Liver (tissue), 9 donors: ENCODE data around the gene CDK5R1. TPM values are rescaled to one million over a fixed set of nuclear protein-coding genes. Genes with fewer than 3 reads are reported as not detected.

ENCODE experiments used
- DNase-seq: peaks from one replicate; pipeline ENCODE4 v3.0.0-alpha.2; 2017; ENCODE audit warnings: low spot score
- H3K27ac ChIP-seq, 2 donors: one replicate each; pipeline ENCODE4 v1.7.0; 2013; ENCODE audit warnings: inconsistent platforms in 2 of 2, low read length in 2 of 2, control low read depth in 1 of 2, low read depth in 1 of 2, mild to moderate bottlenecking in 1 of 2
- H3K27me3 ChIP-seq, 4 donors: one replicate each; pipeline versions ENCODE4 v1.6.1 to v1.7.0; 2013; ENCODE audit warnings: low read length in 3 of 4, inconsistent platforms in 1 of 4, mild to moderate bottlenecking in 1 of 4, moderate library complexity in 1 of 4; ENCODE audit not compliant: control insufficient read depth in 4 of 4, insufficient read depth in 4 of 4
- H3K36me3 ChIP-seq, 4 donors: one replicate each; pipeline versions ENCODE4 v1.6.1 to v1.7.0; 2013; ENCODE audit warnings: low read length in 3 of 4, mild to moderate bottlenecking in 3 of 4, low read depth in 1 of 4, moderate library complexity in 1 of 4; ENCODE audit not compliant: control insufficient read depth in 4 of 4, insufficient read depth in 3 of 4
- H3K4me1 ChIP-seq, 4 donors: one replicate each; pipeline versions ENCODE4 v1.6.1 to v1.7.0; 2013; ENCODE audit warnings: low read length in 3 of 4, mild to moderate bottlenecking in 3 of 4, moderate library complexity in 1 of 4; ENCODE audit not compliant: control insufficient read depth in 4 of 4, insufficient read depth in 4 of 4
- H3K4me3 ChIP-seq, 3 donors: one replicate each; pipeline versions ENCODE4 v1.6.1 to v1.7.0; 2013; ENCODE audit warnings: low read length in 3 of 3, control low read depth in 1 of 3, low read depth in 1 of 3, mild to moderate bottlenecking in 1 of 3
- H3K9ac ChIP-seq, 2 donors: one replicate each; pipeline ENCODE4 v1.7.0; 2013; ENCODE audit warnings: low read length in 2 of 2, mild to moderate bottlenecking in 2 of 2, moderate library complexity in 2 of 2, control low read depth in 1 of 2, low read depth in 1 of 2
- H3K9me3 ChIP-seq, 4 donors: one replicate each; pipeline versions ENCODE4 v1.6.1 to v1.7.0; 2013; ENCODE audit warnings: low read length in 3 of 4; ENCODE audit not compliant: control insufficient read depth in 4 of 4
- EGR1 ChIP-seq, 2 donors: IDR thresholded peaks; 2 replicates each; pipeline ENCODE4 v1.6.1; 2016 to 2018; ENCODE audit warnings: antibody characterized with exemption in 2 of 2, low read depth in 2 of 2
- FOXA1 ChIP-seq: IDR thresholded peaks from 2 replicates; pipeline ENCODE4 v1.6.1; 2016; ENCODE audit warnings: antibody characterized with exemption
- FOXA2 ChIP-seq: IDR thresholded peaks from 2 replicates; pipeline ENCODE4 v1.6.1; 2016; ENCODE audit warnings: antibody characterized with exemption
- GABPA ChIP-seq, 2 donors: IDR thresholded peaks in 1 of 2; conservative IDR thresholded peaks in 1 of 2; 2 replicates each; pipeline ENCODE4 v1.6.1; 2016; ENCODE audit warnings: antibody characterized with exemption in 2 of 2, mild to moderate bottlenecking in 1 of 2, moderate library complexity in 1 of 2
- HNF4A ChIP-seq, 2 donors: conservative IDR thresholded peaks; 2 replicates each; pipeline ENCODE4 v1.6.1; 2016; ENCODE audit warnings: antibody characterized with exemption in 2 of 2, mild to moderate bottlenecking in 2 of 2
- HNF4G ChIP-seq: IDR thresholded peaks from 2 replicates; pipeline ENCODE4 v1.6.1; 2016; ENCODE audit warnings: antibody characterized with exemption
- JUND ChIP-seq, 2 donors: IDR thresholded peaks; 2 replicates each; pipeline ENCODE4 v1.6.1; 2016; ENCODE audit warnings: antibody characterized with exemption in 2 of 2
- NR2F2 ChIP-seq: IDR thresholded peaks from 2 replicates; pipeline ENCODE4 v1.6.1; 2016; ENCODE audit warnings: antibody characterized with exemption
- RAD21 ChIP-seq, 2 donors: IDR thresholded peaks; 2 replicates each; pipeline ENCODE4 v1.6.1; 2016; ENCODE audit warnings: antibody characterized with exemption in 2 of 2, mild to moderate bottlenecking in 2 of 2
- RXRA ChIP-seq, 2 donors: IDR thresholded peaks; 2 replicates each; pipeline ENCODE4 v1.6.1; 2017 to 2018; ENCODE audit warnings: antibody characterized with exemption in 2 of 2, mild to moderate bottlenecking in 1 of 2
- SP1 ChIP-seq: IDR thresholded peaks from 2 replicates; pipeline ENCODE4 v1.6.1; 2018; ENCODE audit warnings: antibody characterized with exemption, mild to moderate bottlenecking
- TAF1 ChIP-seq: conservative IDR thresholded peaks from 2 replicates; pipeline ENCODE4 v1.6.1; 2016; ENCODE audit warnings: antibody characterized with exemption, mild to moderate bottlenecking
- YY1 ChIP-seq: IDR thresholded peaks from 2 replicates; pipeline ENCODE4 v1.6.1; 2016; ENCODE audit warnings: antibody characterized with exemption, mild to moderate bottlenecking
- ZBTB33 ChIP-seq: IDR thresholded peaks from 2 replicates; pipeline ENCODE4 v1.6.1; 2016; ENCODE audit warnings: antibody characterized with exemption
- WGBS: extraction: QIAGEN DNeasy Blood & Tissue Kit; methylation state at CpG from one replicate; pipeline ENCODE4 v1.1.7; 2013; 5-methylcytosine and 5-hydroxymethylcytosine counted together
- polyA plus RNA-seq, 2 donors: library from polyadenylated mRNA; stranded (reverse) in 1 of 2; unstranded in 1 of 2; fragments of 200-250 nt in 1 of 2; fragments of >200 nt in 1 of 2; fragmentation: Nextera tagmentation in 1 of 2; extraction: Ambion mirVana in 1 of 2; gene quantifications; one replicate each; pipeline versions ENCODE4 v1.2.1 to v1.2.3, GENCODE V29; 2013 to 2015
- total RNA-seq, 2 donors: library from RNA; depleted of rRNA; stranded (reverse); fragments of >200 nt; gene quantifications; one replicate each; pipeline ENCODE4 v1.2.3, GENCODE V29; 2014
- TF ChIP-seq, protein P1 (sequence below): IDR thresholded peaks from 2 replicates; pipeline ENCODE4 v1.6.1; 2016; ENCODE audit warnings: antibody characterized with exemption
- TF ChIP-seq, protein P2 (sequence below): IDR thresholded peaks from 2 replicates; pipeline ENCODE4 v1.6.1; 2016; ENCODE audit warnings: antibody characterized with exemption, mild to moderate bottlenecking
- donor health status: healthy.
- donor health status: healthy.
- donor health status: healthy.
- donor health status: healthy.
- donor health status: healthy.

CDK5R1 gene
- total and polyA plus RNA-seq, 4 donors = 0.08 to 0.93 (median 0.64) TPM

DNA sequence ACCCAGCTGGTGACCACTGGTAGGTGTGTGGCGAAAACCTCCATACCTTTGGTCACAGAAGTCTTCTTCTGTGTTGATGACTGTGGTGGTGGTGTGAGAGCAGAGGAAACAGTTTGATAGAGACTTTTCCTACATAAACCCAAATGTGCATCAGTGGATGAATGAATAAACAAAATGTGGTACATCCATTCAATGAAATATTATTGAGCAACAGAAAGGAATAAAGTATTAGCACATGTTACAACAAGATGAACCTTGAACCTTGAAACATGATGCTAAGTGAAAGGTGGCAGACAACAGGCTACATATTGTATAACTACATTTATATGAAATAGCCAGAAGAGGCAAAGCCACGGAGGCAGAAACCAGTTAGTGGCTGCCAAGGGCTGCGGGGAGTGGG, 15.2 kb downstream of the CDK5R1 start:
- 98% methylated on average over 3 of the region's 3 CpGs for WGBS
- no peak for DNase-seq
- Histone ChIP-seq H3K4me3 (no peak overlapping the region), H3K27me3 (no peaks in the 10 kb centered on the region), H3K27ac (no peak overlapping the region), H3K36me3 (no peaks in the 10 kb centered on the region), H3K4me1 (no peaks in the 10 kb centered on the region), H3K9me3 (no peaks in the 10 kb centered on the region), H3K9ac (no peak overlapping the region)
- peak in 1 of 2 donors; percentile 9 for TF ChIP-seq HNF4A (conservative IDR thresholded peaks at IDR 0.05)
- TF ChIP-seq, protein P1, sequence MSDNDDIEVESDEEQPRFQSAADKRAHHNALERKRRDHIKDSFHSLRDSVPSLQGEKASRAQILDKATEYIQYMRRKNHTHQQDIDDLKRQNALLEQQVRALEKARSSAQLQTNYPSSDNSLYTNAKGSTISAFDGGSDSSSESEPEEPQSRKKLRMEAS = no peak

- no peaks in the 10 kb centered on the region for H3K4me1 ChIP-seq
- H3K27me3 ChIP-seq = no peaks in the 10 kb centered on the region
- TF ChIP-seq FOXA2 (no peak), SP1 (no peak), FOXA1 (no peak), NR2F2 (no peak), TAF1 (no peak), ZBTB33 (no peak), HNF4G (no peak), EGR1 (IDR thresholded peaks at IDR 0.05; ENCODE audit: low read depth in 2 of 2) (no peak), HNF4A (conservative IDR thresholded peaks at IDR 0.05) (no peak), GABPA (IDR thresholded peaks at IDR 0.05 in 1 of 2, conservative IDR thresholded peaks at IDR 0.05 in 1 of 2) (no peak), JUND (IDR thresholded peaks at IDR 0.05) (no peak), RXRA (IDR thresholded peaks at IDR 0.05) (no peak), YY1 (no peak), RAD21 (IDR thresholded peaks at IDR 0.05) (no peak)
- TF ChIP-seq, protein P1 = no peak
- TF ChIP-seq, protein P2, sequence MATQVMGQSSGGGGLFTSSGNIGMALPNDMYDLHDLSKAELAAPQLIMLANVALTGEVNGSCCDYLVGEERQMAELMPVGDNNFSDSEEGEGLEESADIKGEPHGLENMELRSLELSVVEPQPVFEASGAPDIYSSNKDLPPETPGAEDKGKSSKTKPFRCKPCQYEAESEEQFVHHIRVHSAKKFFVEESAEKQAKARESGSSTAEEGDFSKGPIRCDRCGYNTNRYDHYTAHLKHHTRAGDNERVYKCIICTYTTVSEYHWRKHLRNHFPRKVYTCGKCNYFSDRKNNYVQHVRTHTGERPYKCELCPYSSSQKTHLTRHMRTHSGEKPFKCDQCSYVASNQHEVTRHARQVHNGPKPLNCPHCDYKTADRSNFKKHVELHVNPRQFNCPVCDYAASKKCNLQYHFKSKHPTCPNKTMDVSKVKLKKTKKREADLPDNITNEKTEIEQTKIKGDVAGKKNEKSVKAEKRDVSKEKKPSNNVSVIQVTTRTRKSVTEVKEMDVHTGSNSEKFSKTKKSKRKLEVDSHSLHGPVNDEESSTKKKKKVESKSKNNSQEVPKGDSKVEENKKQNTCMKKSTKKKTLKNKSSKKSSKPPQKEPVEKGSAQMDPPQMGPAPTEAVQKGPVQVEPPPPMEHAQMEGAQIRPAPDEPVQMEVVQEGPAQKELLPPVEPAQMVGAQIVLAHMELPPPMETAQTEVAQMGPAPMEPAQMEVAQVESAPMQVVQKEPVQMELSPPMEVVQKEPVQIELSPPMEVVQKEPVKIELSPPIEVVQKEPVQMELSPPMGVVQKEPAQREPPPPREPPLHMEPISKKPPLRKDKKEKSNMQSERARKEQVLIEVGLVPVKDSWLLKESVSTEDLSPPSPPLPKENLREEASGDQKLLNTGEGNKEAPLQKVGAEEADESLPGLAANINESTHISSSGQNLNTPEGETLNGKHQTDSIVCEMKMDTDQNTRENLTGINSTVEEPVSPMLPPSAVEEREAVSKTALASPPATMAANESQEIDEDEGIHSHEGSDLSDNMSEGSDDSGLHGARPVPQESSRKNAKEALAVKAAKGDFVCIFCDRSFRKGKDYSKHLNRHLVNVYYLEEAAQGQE = no peak
- no peaks in the 10 kb centered on the region for H3K36me3 ChIP-seq
- no peak overlapping the region for H3K9ac ChIP-seq
- DNase-seq = no peak
- H3K27ac ChIP-seq = peak overlapping the region in 1 of 2 donors; percentile 10
- no peaks in the 10 kb centered on the region for H3K9me3 ChIP-seq
- no peak overlapping the region for H3K4me3 ChIP-seq
- WGBS = 88% methylated on average over 10 of the region's 10 CpGs
Observed at GRCh38 chr17:32502710-32503109, 15.9 kb downstream of the CDK5R1 start.
